Stomach (tissue), 4 donors: ENCODE data around the gene NID2.
A peak's percentile ranks its signal among the peaks of the same experiment; 100 is the strongest.

Experiments used
- CTCF ChIP-seq, 7 experiments: fragments of 450-650 bp in 4 of 7; fragments of 200-600 bp in 3 of 7; sonication (generic) in 3 of 7; IDR thresholded peaks; one replicate each; pipeline ENCODE4 v1.5.1; 2016 to 2019; ENCODE audit warnings: antibody characterized with exemption in 7 of 7, control low read depth in 2 of 7, mild to moderate bottlenecking in 1 of 7
- POLR2AphosphoS5 ChIP-seq, 3 donors: sonication (generic); formaldehyde crosslinking; IDR thresholded peaks; one replicate each; pipeline ENCODE4 v1.6.1; 2016; ENCODE audit warnings: antibody characterized with exemption in 3 of 3

- TF ChIP-seq CTCF (IDR thresholded peaks at IDR 0.05) = peak in 1 of 7 experiments; percentile 7
- TF ChIP-seq POLR2AphosphoS5 (IDR thresholded peaks at IDR 0.05) = no peak
These were observed 54.8 kb downstream of the NID2 start for GRCh38 chr14:52013984-52014600.
